ENCODE results near the gene FSTL4.

The FSTL4 gene

GRCh38 chr5:133521801-133522200 is 90.5 kb downstream of the FSTL4 start:
- no peak for ATAC-seq
- Mint-ChIP-seq H3K4me1 (no peaks in the 10 kb centered on the region), H3K9me3 (no peaks in the 10 kb centered on the region), H3K27me3 (peaks cover 45% of the 10 kb centered on the region), H3K36me3 (no peaks in the 10 kb centered on the region), H3K27ac (no peak overlapping the region), H3K4me3 (no peak overlapping the region)

GRCh38 chr5:133520991-133521706 is 91.2 kb downstream of the FSTL4 start:
- Mint-ChIP-seq H3K9me3 (no peaks in the 10 kb centered on the region), H3K36me3 (no peaks in the 10 kb centered on the region), H3K4me3 (no peak overlapping the region), H3K4me1 (no peaks in the 10 kb centered on the region), H3K27me3 (peaks cover 40% of the 10 kb centered on the region), H3K27ac (no peak overlapping the region)
- no peak for ATAC-seq

GRCh38 chr5:133520062-133520461 is 92.3 kb downstream of the FSTL4 start:
- Mint-ChIP-seq H3K4me1 (no peaks in the 10 kb centered on the region), H3K27me3 (peaks cover 29% of the 10 kb centered on the region), H3K36me3 (no peaks in the 10 kb centered on the region), H3K9me3 (no peaks in the 10 kb centered on the region), H3K27ac (no peak overlapping the region), H3K4me3 (no peak overlapping the region)
- no peak for ATAC-seq

GRCh38 chr5:133519191-133519590 is 93.2 kb downstream of the FSTL4 start:
- Mint-ChIP-seq H3K27ac (no peak overlapping the region), H3K27me3 (peaks cover 21% of the 10 kb centered on the region), H3K36me3 (no peaks in the 10 kb centered on the region), H3K4me3 (no peak overlapping the region), H3K9me3 (no peaks in the 10 kb centered on the region), H3K4me1 (no peaks in the 10 kb centered on the region)
- no peak for ATAC-seq

- Mint-ChIP-seq H3K36me3 (no peaks in the 10 kb centered on the region), H3K4me1 (no peaks in the 10 kb centered on the region), H3K4me3 (no peak overlapping the region), H3K27me3 (peaks cover 29% of the 10 kb centered on the region), H3K9me3 (no peaks in the 10 kb centered on the region), H3K27ac (no peak overlapping the region)
- ATAC-seq, result no peak
Measured at GRCh38 chr5:133514456-133514855, 97.9 kb downstream of the FSTL4 start.

GRCh38 chr5:133512896-133513295 is 99.4 kb downstream of the FSTL4 start:
- no peak for ATAC-seq
- Mint-ChIP-seq H3K36me3 (no peaks in the 10 kb centered on the region), H3K4me3 (no peak overlapping the region), H3K27ac (no peak overlapping the region), H3K9me3 (no peaks in the 10 kb centered on the region), H3K4me1 (no peaks in the 10 kb centered on the region), H3K27me3 (peaks cover 29% of the 10 kb centered on the region)

GRCh38 chr5:133511653-133512235 is 100.6 kb downstream of the FSTL4 start:
- Mint-ChIP-seq H3K9me3 (no peaks in the 10 kb centered on the region), H3K27ac (no peak overlapping the region), H3K4me1 (no peaks in the 10 kb centered on the region), H3K27me3 (peaks cover 29% of the 10 kb centered on the region), H3K4me3 (no peak overlapping the region), H3K36me3 (no peaks in the 10 kb centered on the region)
- ATAC-seq, result no peak

- Mint-ChIP-seq H3K9me3 (no peaks in the 10 kb centered on the region), H3K27ac (no peak overlapping the region), H3K27me3 (peaks cover 29% of the 10 kb centered on the region), H3K36me3 (no peaks in the 10 kb centered on the region), H3K4me3 (no peak overlapping the region), H3K4me1 (no peaks in the 10 kb centered on the region)
- ATAC-seq, result no peak
Measured at GRCh38 chr5:133510634-133511262, 101.6 kb downstream of the FSTL4 start.

GRCh38 chr5:133509742-133510079 is 102.6 kb downstream of the FSTL4 start:
- peaks cover 32% of the 10 kb centered on the region for H3K27me3 Mint-ChIP-seq
- H3K4me1 Mint-ChIP-seq, result no peaks in the 10 kb centered on the region
- no peaks in the 10 kb centered on the region for H3K9me3 Mint-ChIP-seq
- ATAC-seq, result no peak
- H3K4me3 Mint-ChIP-seq, result no peak overlapping the region
- no peak overlapping the region for H3K27ac Mint-ChIP-seq
- H3K36me3 Mint-ChIP-seq, result no peaks in the 10 kb centered on the region

- H3K9me3 Mint-ChIP-seq, result no peaks in the 10 kb centered on the region
- no peak overlapping the region for H3K27ac Mint-ChIP-seq
- peaks cover 38% of the 10 kb centered on the region for H3K27me3 Mint-ChIP-seq
Measured at GRCh38 chr5:133508845-133509741, 103.2 kb downstream of the FSTL4 start.

GRCh38 chr5:133508331-133508730 is 104.0 kb downstream of the FSTL4 start:
- H3K4me3 Mint-ChIP-seq, result no peak overlapping the region

More at GRCh38 chr5:133508845-133509741, 103.2 kb downstream of the FSTL4 start:
- Mint-ChIP-seq H3K36me3 (no peaks in the 10 kb centered on the region), H3K4me1 (no peaks in the 10 kb centered on the region), H3K4me3 (no peak overlapping the region)
- ATAC-seq, result no peak

GRCh38 chr5:133506181-133506580 is 106.2 kb downstream of the FSTL4 start:
- H3K4me3 Mint-ChIP-seq, result no peak overlapping the region
- no peaks in the 10 kb centered on the region for H3K4me1 Mint-ChIP-seq
- no peak for ATAC-seq
- H3K27ac Mint-ChIP-seq, result no peak overlapping the region
- H3K36me3 Mint-ChIP-seq, result no peaks in the 10 kb centered on the region
- H3K9me3 Mint-ChIP-seq, result no peaks in the 10 kb centered on the region
- peaks cover 17% of the 10 kb centered on the region for H3K27me3 Mint-ChIP-seq

More at GRCh38 chr5:133508331-133508730, 104.0 kb downstream of the FSTL4 start:
- Mint-ChIP-seq H3K9me3 (no peaks in the 10 kb centered on the region), H3K27me3 (peaks cover 36% of the 10 kb centered on the region), H3K36me3 (no peaks in the 10 kb centered on the region), H3K4me1 (no peaks in the 10 kb centered on the region), H3K27ac (no peak overlapping the region)
- no peak for ATAC-seq

GRCh38 chr5:133503511-133503910 is 108.8 kb downstream of the FSTL4 start:
- no peak overlapping the region for H3K27ac Mint-ChIP-seq
- H3K27me3 Mint-ChIP-seq, result peaks cover 13% of the 10 kb centered on the region
- no peaks in the 10 kb centered on the region for H3K4me1 Mint-ChIP-seq

GRCh38 chr5:133499895-133500294 is 112.4 kb downstream of the FSTL4 start:
- Mint-ChIP-seq H3K27me3 (peaks cover 28% of the 10 kb centered on the region), H3K4me3 (no peak overlapping the region), H3K27ac (no peak overlapping the region), H3K9me3 (no peaks in the 10 kb centered on the region), H3K36me3 (no peaks in the 10 kb centered on the region), H3K4me1 (no peaks in the 10 kb centered on the region)
- ATAC-seq, result no peak

More at GRCh38 chr5:133503511-133503910, 108.8 kb downstream of the FSTL4 start:
- ATAC-seq, result no peak
- H3K9me3 Mint-ChIP-seq, result no peaks in the 10 kb centered on the region
- no peaks in the 10 kb centered on the region for H3K36me3 Mint-ChIP-seq
- no peak overlapping the region for H3K4me3 Mint-ChIP-seq

All from stimulated activated memory B cell treated with anti-CD40 and anti-IgM and Interleukin-4, amounts not matched to agents 10 μg/mL and 1 μg/mL and 100 μg/mL, for 72 hours (primary cell).